Osteocyte (in vitro differentiated cells): ENCODE measurements around the gene MAP3K4. TPM values are rescaled to one million over a fixed set of nuclear protein-coding genes. Genes with fewer than 3 reads are reported as not detected.

Experiments
- DNase-seq: peaks from one replicate; pipeline ENCODE4 v3.0.0; 2021; ENCODE audit warnings: mixed read lengths; ENCODE audit not compliant: unreplicated experiment; ENCODE audit errors: extremely low spot score
- H3K27ac Mint-ChIP-seq: one replicate; pipeline ENCODE4 v1.8.0; 2021; ENCODE audit warnings: mild to moderate bottlenecking, mixed read lengths; ENCODE audit not compliant: unreplicated experiment
- H3K27me3 Mint-ChIP-seq: one replicate; pipeline ENCODE4 v1.8.0; 2021; ENCODE audit warnings: mixed read lengths; ENCODE audit not compliant: unreplicated experiment
- H3K36me3 Mint-ChIP-seq: one replicate; pipeline ENCODE4 v1.8.0; 2021; ENCODE audit warnings: mixed read lengths; ENCODE audit not compliant: unreplicated experiment
- H3K4me1 Mint-ChIP-seq: one replicate; pipeline ENCODE4 v1.8.0; 2021; ENCODE audit warnings: mixed read lengths; ENCODE audit not compliant: unreplicated experiment
- H3K4me3 Mint-ChIP-seq: one replicate; pipeline ENCODE4 v1.8.0; 2021; ENCODE audit warnings: mild to moderate bottlenecking, moderate library complexity, mixed read lengths; ENCODE audit not compliant: unreplicated experiment
- H3K9me3 Mint-ChIP-seq: one replicate; pipeline ENCODE4 v1.8.0; 2021; ENCODE audit warnings: mixed read lengths; ENCODE audit not compliant: unreplicated experiment
- total RNA-seq: library from RNA; stranded (reverse); gene quantifications from 2 replicates; pipeline ENCODE4 v1.2.1, GENCODE V29; 2021
- TF ChIP-seq, protein P1 (sequence below): fragments of 200-600 bp; sonication (generic); IDR thresholded peaks from 2 replicates; pipeline ENCODE4 v1.5.0; 2021; ENCODE audit warnings: antibody characterized with exemption, mild to moderate bottlenecking, moderate library complexity

Gene MAP3K4
- total RNA-seq, 1 donor from 2014 or later: 20.7 TPM

DNA sequence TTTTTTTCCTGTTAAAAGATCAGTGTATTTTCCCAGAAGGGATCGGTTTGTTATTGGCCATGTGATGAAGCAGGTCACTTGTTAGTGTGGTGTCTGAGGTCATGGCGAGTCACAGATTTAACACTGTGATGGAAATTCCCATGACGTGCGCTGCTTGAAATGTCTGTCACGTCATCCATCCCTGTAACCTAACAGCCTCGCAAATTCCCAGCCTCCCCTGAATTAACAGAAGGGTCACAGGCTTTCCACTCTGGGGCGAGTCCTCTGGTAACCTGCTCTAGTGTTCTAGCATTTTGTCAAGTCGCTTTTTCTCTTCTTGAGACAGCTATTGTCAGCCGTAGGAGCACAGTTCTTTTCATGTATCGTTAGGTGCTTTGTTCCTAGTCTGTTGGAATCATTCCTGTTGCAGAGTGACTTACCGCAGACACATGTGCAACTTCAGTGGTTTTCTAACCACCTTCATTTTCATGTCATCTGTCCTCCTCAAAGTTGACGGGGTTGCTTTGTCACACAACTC is 137.2 kb downstream of the MAP3K4 start:
- TF ChIP-seq, protein P1, sequence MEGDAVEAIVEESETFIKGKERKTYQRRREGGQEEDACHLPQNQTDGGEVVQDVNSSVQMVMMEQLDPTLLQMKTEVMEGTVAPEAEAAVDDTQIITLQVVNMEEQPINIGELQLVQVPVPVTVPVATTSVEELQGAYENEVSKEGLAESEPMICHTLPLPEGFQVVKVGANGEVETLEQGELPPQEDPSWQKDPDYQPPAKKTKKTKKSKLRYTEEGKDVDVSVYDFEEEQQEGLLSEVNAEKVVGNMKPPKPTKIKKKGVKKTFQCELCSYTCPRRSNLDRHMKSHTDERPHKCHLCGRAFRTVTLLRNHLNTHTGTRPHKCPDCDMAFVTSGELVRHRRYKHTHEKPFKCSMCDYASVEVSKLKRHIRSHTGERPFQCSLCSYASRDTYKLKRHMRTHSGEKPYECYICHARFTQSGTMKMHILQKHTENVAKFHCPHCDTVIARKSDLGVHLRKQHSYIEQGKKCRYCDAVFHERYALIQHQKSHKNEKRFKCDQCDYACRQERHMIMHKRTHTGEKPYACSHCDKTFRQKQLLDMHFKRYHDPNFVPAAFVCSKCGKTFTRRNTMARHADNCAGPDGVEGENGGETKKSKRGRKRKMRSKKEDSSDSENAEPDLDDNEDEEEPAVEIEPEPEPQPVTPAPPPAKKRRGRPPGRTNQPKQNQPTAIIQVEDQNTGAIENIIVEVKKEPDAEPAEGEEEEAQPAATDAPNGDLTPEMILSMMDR: no peak
- Mint-ChIP-seq H3K4me1 (no peaks in the 10 kb centered on the region), H3K27me3 (no peaks in the 10 kb centered on the region), H3K36me3 (peaks cover 53% of the 10 kb centered on the region), H3K27ac (no peak overlapping the region), H3K4me3 (no peak overlapping the region), H3K9me3 (peaks cover 24% of the 10 kb centered on the region)
- no peak for DNase-seq

DNA sequence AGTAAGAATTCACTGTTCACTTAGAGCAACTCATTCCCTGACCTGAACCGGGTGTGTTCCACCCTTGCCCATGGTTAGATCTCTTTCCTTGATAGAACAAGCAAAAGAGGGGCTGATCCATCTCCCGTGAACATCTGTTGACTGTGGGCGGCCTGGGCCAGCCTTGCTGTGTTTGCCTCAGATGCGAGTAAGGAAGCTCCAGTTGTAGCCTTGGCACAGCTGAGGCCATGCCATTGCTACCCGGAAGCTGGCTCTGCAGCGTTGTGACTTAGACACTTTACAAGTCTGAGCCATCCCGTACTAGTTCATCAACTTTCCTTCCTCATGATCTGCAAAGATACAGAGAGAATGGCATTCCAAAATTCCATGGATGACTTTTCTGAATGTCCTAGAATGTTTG is 139.0 kb downstream of the MAP3K4 start:
- Mint-ChIP-seq H3K27ac (no peak overlapping the region), H3K9me3 (peaks cover 6% of the 10 kb centered on the region), H3K4me3 (no peak overlapping the region), H3K4me1 (no peaks in the 10 kb centered on the region), H3K27me3 (no peaks in the 10 kb centered on the region), H3K36me3 (peaks cover 40% of the 10 kb centered on the region)
- no peak for DNase-seq
- TF ChIP-seq, protein P1: no peak

DNA sequence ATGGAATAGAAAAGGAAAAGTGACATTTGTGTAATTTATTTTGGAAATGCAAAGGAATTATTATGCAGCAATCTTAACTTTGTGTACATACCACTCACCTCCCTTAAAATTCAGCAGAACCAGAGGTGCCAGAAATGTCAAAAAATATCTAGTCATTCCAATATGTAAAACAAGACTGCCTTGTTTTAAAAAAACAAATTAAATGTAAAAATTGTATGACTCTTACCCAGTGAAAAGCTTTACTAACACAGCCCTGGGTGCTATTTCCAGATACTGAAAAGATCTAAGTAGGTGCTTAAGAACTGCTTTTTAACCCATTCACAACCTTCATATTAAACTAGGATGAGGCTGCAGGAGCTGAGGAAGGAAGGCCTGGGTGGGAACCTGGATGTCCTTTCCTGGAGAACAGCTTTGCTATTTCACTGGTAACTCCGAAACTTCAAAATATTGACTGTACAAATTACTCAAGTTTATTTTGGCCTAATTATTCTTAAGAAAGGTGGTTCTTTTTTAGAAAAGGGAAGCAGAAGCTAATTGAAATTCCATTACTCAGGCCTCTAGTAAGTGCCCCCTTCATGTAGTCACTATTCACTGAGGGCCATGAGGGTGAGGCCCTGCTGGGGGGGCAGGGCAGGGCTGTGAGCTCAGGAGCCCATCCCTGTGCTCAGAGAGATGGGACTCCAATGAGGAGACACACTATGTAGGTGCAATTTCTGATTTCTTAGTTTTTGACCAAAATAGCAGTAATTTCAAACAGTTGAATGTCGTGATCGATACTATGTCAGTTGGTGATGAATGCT is 139.6 kb downstream of the MAP3K4 start:
- no peaks in the 10 kb centered on the region for H3K27me3 Mint-ChIP-seq
- H3K36me3 Mint-ChIP-seq: peaks cover 34% of the 10 kb centered on the region
- no peak overlapping the region for H3K27ac Mint-ChIP-seq
- peaks cover under 1% of the 10 kb centered on the region for H3K9me3 Mint-ChIP-seq
- H3K4me1 Mint-ChIP-seq: no peaks in the 10 kb centered on the region
- DNase-seq: no peak
- no peak overlapping the region for H3K4me3 Mint-ChIP-seq
- TF ChIP-seq, protein P1: no peak

DNA sequence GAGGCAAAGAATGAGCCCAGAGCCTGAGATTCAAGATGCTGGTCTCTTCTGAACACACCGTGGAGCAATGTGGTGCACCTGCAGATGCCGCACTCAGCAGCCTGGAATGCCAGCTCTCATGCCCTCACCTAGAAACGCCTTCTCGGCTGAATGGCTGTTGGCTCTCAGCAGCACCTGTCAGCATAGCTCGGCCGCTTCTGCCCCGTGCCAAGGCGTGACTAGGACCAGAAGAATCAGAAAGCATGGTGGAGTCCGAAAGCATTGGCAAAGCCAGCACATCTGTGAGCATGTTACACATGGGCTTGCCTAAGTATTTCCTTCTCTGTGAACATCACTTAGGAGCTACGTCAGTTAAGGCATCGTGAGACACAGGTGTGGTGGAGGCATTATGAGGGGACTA is 140.8 kb downstream of the MAP3K4 start:
- Mint-ChIP-seq H3K27me3 (no peaks in the 10 kb centered on the region), H3K4me1 (no peaks in the 10 kb centered on the region), H3K9me3 (no peaks in the 10 kb centered on the region), H3K4me3 (no peak overlapping the region), H3K36me3 (peaks cover 23% of the 10 kb centered on the region), H3K27ac (no peak overlapping the region)
- no peak for DNase-seq
- TF ChIP-seq, protein P1: no peak

DNA sequence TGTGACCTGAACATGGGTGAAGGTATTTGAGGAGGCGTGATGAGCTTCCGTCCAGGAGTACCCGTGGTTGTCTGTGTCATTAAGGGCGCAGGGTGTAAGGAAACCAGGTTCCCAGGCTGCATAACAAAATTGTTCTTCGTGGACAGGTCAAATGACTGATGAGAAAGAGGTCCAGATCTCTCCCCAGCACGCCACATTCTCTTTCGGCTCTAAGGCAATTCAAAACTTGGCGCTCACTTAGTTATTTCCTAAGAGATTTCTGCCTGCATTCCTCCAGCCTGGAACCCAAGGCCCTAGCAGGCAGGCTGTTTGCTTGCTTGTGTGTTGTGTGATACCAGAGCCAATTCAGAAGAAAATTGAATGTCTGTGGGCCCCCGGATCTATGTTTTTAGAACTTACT is 142.4 kb downstream of the MAP3K4 start:
- no peak for DNase-seq
- Mint-ChIP-seq H3K4me3 (no peak overlapping the region), H3K4me1 (no peaks in the 10 kb centered on the region), H3K27ac (no peak overlapping the region), H3K27me3 (no peaks in the 10 kb centered on the region), H3K9me3 (no peaks in the 10 kb centered on the region), H3K36me3 (peaks cover 19% of the 10 kb centered on the region)
- TF ChIP-seq, protein P1: no peak
